ENCODE results near the gene FILIP1L.

FILIP1L gene

GRCh38 chr3:99882436-99883137, 231.7 kb downstream of the FILIP1L start:
- peaks cover 10% of the 10 kb centered on the region for H3K36me3 Mint-ChIP-seq (ENCODE audit: low read depth)
- no peak overlapping the region for H3K4me3 Mint-ChIP-seq

GRCh38 chr3:99881121-99881524, 233.2 kb downstream of the FILIP1L start:
- Mint-ChIP-seq H3K4me1 (ENCODE audit: low read depth) (peaks cover 47% of the 10 kb centered on the region), H3K4me3 (no peak overlapping the region), H3K27me3 (ENCODE audit: low read depth) (peaks cover 4% of the 10 kb centered on the region), H3K27ac (no peak overlapping the region), H3K9me3 (peaks cover 3% of the 10 kb centered on the region), H3K36me3 (ENCODE audit: low read depth) (peaks cover 5% of the 10 kb centered on the region)
- DNase-seq (ENCODE audit: low spot score) = no peak

More at GRCh38 chr3:99882436-99883137, 231.7 kb downstream of the FILIP1L start:
- H3K27me3 Mint-ChIP-seq (ENCODE audit: low read depth) = no peaks in the 10 kb centered on the region
- H3K27ac Mint-ChIP-seq = no peak overlapping the region
- no peak for DNase-seq (ENCODE audit: low spot score)
- H3K9me3 Mint-ChIP-seq = peaks cover 7% of the 10 kb centered on the region
- H3K4me1 Mint-ChIP-seq (ENCODE audit: low read depth) = peaks cover 41% of the 10 kb centered on the region

DNA sequence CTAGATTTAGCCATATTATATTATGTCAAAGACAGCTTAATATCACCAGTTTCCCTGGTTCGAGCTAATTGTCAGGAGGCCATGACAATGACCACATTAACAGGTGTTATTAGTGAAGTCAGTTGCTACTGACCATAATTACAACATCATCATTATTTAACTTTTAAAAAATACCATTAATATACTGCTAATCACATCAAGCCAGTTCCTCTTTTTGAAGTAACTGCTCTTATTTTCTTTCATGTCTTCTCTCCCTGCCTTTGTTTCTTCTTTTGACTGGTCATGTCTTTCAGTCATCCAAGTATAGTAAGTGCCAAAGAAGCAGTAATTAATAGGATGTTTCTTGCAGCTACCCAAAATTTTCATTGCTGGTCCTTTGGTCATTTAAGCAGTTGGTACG, 235.0 kb downstream of the FILIP1L start:
- H3K27ac Mint-ChIP-seq = no peak overlapping the region
- no peaks in the 10 kb centered on the region for H3K9me3 Mint-ChIP-seq

DNA sequence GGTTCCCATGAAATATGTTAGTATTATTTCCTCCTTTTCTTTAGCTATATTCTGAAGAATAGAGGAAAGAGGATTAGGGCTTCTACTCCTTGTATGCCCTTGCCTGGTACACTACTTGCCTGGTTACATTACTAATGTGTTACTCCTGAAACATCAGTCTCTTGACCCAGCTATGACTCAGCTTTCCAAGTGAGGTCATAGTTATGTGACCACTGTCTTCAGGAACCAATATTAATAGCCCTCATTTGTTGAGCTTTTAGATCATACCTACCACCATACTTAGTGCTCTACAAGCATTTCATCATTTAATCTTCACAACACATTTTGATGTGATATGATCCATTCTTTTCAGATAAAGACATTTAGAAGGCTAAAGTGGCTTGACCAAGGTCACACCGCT, 236.3 kb downstream of the FILIP1L start:
- DNase-seq (ENCODE audit: low spot score) = no peak
- Mint-ChIP-seq H3K27me3 (ENCODE audit: low read depth) (peaks cover 4% of the 10 kb centered on the region), H3K4me1 (ENCODE audit: low read depth) (peaks cover 25% of the 10 kb centered on the region), H3K9me3 (no peaks in the 10 kb centered on the region), H3K27ac (no peak overlapping the region), H3K4me3 (no peak overlapping the region), H3K36me3 (ENCODE audit: low read depth) (no peaks in the 10 kb centered on the region)

More for the DNA sequence above, 235.0 kb downstream of the FILIP1L start:
- Mint-ChIP-seq H3K36me3 (ENCODE audit: low read depth) (no peaks in the 10 kb centered on the region), H3K27me3 (ENCODE audit: low read depth) (peaks cover 4% of the 10 kb centered on the region), H3K4me3 (no peak overlapping the region), H3K4me1 (ENCODE audit: low read depth) (peaks cover 28% of the 10 kb centered on the region)
- DNase-seq (ENCODE audit: low spot score) = no peak

- Mint-ChIP-seq H3K27me3 (ENCODE audit: low read depth) (peaks cover 4% of the 10 kb centered on the region), H3K9me3 (no peaks in the 10 kb centered on the region), H3K27ac (no peak overlapping the region), H3K4me3 (no peak overlapping the region), H3K4me1 (ENCODE audit: low read depth) (peaks cover 28% of the 10 kb centered on the region), H3K36me3 (ENCODE audit: low read depth) (no peaks in the 10 kb centered on the region)
- no peak for DNase-seq (ENCODE audit: low spot score)
Measured at GRCh38 chr3:99877031-99877579, 237.2 kb downstream of the FILIP1L start.

- Mint-ChIP-seq H3K4me3 (peak overlapping the region; percentile 86), H3K9me3 (no peaks in the 10 kb centered on the region), H3K36me3 (ENCODE audit: low read depth) (no peaks in the 10 kb centered on the region), H3K4me1 (ENCODE audit: low read depth) (peaks cover 35% of the 10 kb centered on the region), H3K27ac (peak overlapping the region; percentile 70), H3K27me3 (ENCODE audit: low read depth) (peaks cover 4% of the 10 kb centered on the region)
- DNase-seq (ENCODE audit: low spot score) = peak; percentile 74
Measured at GRCh38 chr3:99875929-99876841, 238.1 kb downstream of the FILIP1L start.

DNA sequence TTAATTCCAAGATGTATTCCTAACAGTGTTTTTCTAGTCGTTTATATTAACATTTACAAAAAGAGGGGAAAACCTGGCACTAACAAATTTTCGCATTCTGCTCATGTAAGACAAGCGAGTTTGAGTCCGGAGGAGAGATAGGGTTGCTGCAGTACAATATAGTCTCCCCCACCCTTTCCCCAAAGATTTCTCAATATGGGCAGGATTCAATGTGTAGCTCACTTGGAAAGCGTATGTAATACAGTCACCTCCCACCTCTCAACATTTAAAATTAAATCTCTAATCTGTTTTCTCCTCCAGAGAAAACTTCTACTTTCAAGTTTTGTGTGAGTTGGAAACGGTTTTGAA, 238.7 kb downstream of the FILIP1L start:
- Mint-ChIP-seq H3K4me1 (ENCODE audit: low read depth) (peaks cover 35% of the 10 kb centered on the region), H3K4me3 (peak overlapping the region; percentile 86), H3K27ac (peak overlapping the region; percentile 70), H3K27me3 (ENCODE audit: low read depth) (peaks cover 4% of the 10 kb centered on the region), H3K36me3 (ENCODE audit: low read depth) (peaks cover 2% of the 10 kb centered on the region), H3K9me3 (no peaks in the 10 kb centered on the region)
- no peak for DNase-seq (ENCODE audit: low spot score)

GRCh38 chr3:99874237-99875002, 239.9 kb downstream of the FILIP1L start:
- Mint-ChIP-seq H3K4me1 (ENCODE audit: low read depth) (peaks cover 43% of the 10 kb centered on the region), H3K4me3 (peak overlapping the region; percentile 86), H3K27ac (no peak overlapping the region), H3K27me3 (ENCODE audit: low read depth) (peaks cover 4% of the 10 kb centered on the region), H3K9me3 (no peaks in the 10 kb centered on the region), H3K36me3 (ENCODE audit: low read depth) (peaks cover 7% of the 10 kb centered on the region)
- DNase-seq (ENCODE audit: low spot score) = no peak

- peak overlapping the region; percentile 86 for H3K4me3 Mint-ChIP-seq
- peak overlapping the region; percentile 58 for H3K27ac Mint-ChIP-seq
- peaks cover 4% of the 10 kb centered on the region for H3K27me3 Mint-ChIP-seq (ENCODE audit: low read depth)
- no peak for DNase-seq (ENCODE audit: low spot score)
- peaks cover 47% of the 10 kb centered on the region for H3K4me1 Mint-ChIP-seq (ENCODE audit: low read depth)
- peaks cover 7% of the 10 kb centered on the region for H3K36me3 Mint-ChIP-seq (ENCODE audit: low read depth)
- no peaks in the 10 kb centered on the region for H3K9me3 Mint-ChIP-seq
Measured at GRCh38 chr3:99873269-99874102, 240.8 kb downstream of the FILIP1L start.

DNA sequence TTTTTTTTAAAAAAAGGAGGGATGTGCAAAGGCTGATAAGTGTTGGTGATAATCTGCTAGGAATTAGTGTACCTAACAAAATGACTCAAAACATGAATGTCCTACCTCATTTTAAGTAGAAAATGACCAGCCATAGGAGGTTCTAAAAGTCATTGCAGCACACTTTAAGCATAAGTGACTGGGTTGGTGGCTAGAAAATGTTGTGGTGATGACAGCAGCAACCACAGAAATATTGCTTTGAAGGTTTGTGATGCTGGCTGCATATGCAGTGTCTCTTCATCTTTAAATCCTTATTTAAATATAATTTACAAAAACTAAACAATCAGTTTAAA, 241.4 kb downstream of the FILIP1L start:
- H3K4me3 Mint-ChIP-seq = peak overlapping the region; percentile 86
- peaks cover 7% of the 10 kb centered on the region for H3K36me3 Mint-ChIP-seq (ENCODE audit: low read depth)
- H3K27me3 Mint-ChIP-seq (ENCODE audit: low read depth) = peaks cover 4% of the 10 kb centered on the region
- H3K4me1 Mint-ChIP-seq (ENCODE audit: low read depth) = peaks cover 52% of the 10 kb centered on the region
- no peaks in the 10 kb centered on the region for H3K9me3 Mint-ChIP-seq
- H3K27ac Mint-ChIP-seq = peak overlapping the region; percentile 58
- DNase-seq (ENCODE audit: low spot score) = peak; percentile 66

DNA sequence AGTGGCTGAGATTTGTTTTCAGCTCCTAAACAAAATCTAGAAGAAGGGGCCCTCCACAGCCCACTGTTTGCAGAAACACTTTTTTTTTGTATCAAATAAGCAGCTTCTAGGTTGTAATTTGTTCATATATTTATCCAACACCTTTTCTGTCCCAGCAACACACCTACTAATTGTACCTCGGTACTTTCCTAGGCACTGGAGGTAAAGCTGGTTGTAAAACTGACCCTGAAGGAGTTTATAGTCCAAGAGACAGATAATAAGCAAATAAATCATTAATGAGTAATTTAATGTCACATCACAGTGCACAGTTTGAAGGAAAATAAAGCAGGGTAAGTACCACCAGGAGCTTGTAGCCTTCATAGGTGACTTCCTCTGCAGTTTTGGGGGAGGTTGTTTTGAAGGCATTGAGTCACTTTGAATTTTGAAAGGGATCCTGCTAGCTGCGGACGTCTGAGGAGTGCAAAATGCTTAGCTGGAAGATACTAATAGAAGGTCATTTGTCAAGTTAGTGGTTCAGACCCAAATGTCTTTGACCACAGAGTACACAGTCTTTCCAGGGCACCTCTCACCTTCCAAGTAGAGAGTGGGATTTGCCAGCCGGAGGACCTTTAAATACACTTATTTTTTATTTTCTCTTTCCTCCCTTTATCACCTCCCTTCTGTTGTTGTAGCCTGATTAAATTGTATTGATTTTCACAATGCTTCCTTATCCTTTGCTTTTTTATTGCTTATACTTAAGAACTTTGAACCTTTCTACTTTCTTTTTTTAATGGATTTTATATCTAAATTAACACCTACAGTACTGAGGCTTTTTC, 242.9 kb downstream of the FILIP1L start:
- H3K9me3 Mint-ChIP-seq = no peaks in the 10 kb centered on the region
- peaks cover 59% of the 10 kb centered on the region for H3K4me1 Mint-ChIP-seq (ENCODE audit: low read depth)
- peak overlapping the region; percentile 50 for H3K27ac Mint-ChIP-seq
- DNase-seq (ENCODE audit: low spot score) = no peak
- no peak overlapping the region for H3K4me3 Mint-ChIP-seq
- peaks cover 7% of the 10 kb centered on the region for H3K36me3 Mint-ChIP-seq (ENCODE audit: low read depth)
- H3K27me3 Mint-ChIP-seq (ENCODE audit: low read depth) = peaks cover 2% of the 10 kb centered on the region

- peaks cover 64% of the 10 kb centered on the region for H3K4me1 Mint-ChIP-seq (ENCODE audit: low read depth)
- H3K36me3 Mint-ChIP-seq (ENCODE audit: low read depth) = peaks cover 9% of the 10 kb centered on the region
- no peaks in the 10 kb centered on the region for H3K27me3 Mint-ChIP-seq (ENCODE audit: low read depth)
- no peak overlapping the region for H3K4me3 Mint-ChIP-seq
- no peak overlapping the region for H3K27ac Mint-ChIP-seq
- H3K9me3 Mint-ChIP-seq = no peaks in the 10 kb centered on the region
- no peak for DNase-seq (ENCODE audit: low spot score)
Measured at GRCh38 chr3:99870712-99871111, 243.6 kb downstream of the FILIP1L start.

All from T-helper 2 cell treated with Interferon-gamma antibody and Interleukin-4, amounts not matched to agents 5 μg/mL and 100 μg/mL, for 36 hours (primary cell).